B cell (primary cell): ENCODE measurements around the gene AFF3. TPM values are rescaled to one million over a fixed set of nuclear protein-coding genes. Genes with fewer than 3 reads are reported as not detected.

Experiments
- ATAC-seq: fragments of 200-7000 bp; cut with Tn5 transposase; one replicate; pipeline ENCODE4 v1.10.0; 2021; ENCODE audit warnings: low read depth, mild to moderate bottlenecking, moderate number of reproducible peaks, moderate library complexity
- CTCF ChIA-PET: fragments of 350-600 bp; sonication (Branson Sonifier 250); formaldehyde crosslinking; loops from one replicate; lab custom pipeline; 2021; ENCODE audit warnings: antibody characterized with exemption, inconsistent platforms; lab: Charles Lee
- POLR2A ChIA-PET: fragments of 350-600 bp; sonication (Branson Sonifier 250); formaldehyde crosslinking; loops from one replicate; lab custom pipeline; 2021; ENCODE audit warnings: antibody characterized with exemption; lab: Charles Lee
- DNase-seq: peaks from one replicate; pipeline ENCODE4 v3.0.0; 2013
- H2AFZ ChIP-seq: 2 replicates; pipeline ENCODE4 v1.6.1; 2012; ENCODE audit warnings: mild to moderate bottlenecking, low read depth, low read length; ENCODE audit not compliant: insufficient read depth, poor library complexity, severe bottlenecking
- H3K27ac ChIP-seq, 2 donors: 1 replicate in 1 of 2; 2 replicates in 1 of 2; pipeline ENCODE4 v1.5.1; 2012 to 2013; ENCODE audit warnings: low read length in 2 of 2, mild to moderate bottlenecking in 2 of 2, moderate library complexity in 1 of 2
- H3K27me3 ChIP-seq, 4 experiments: fragments of 200-600 bp in 1 of 4; sonication (generic) in 1 of 4; replicated peaks in 1 of 4; 1 replicate in 2 of 4; 2 replicates in 2 of 4; pipeline versions ENCODE4 v1.6.1 to v1.7.0; 2013 to 2016; ENCODE audit warnings: low read length in 3 of 4, mild to moderate bottlenecking in 2 of 4, mixed read lengths in 1 of 4, moderate library complexity in 1 of 4; ENCODE audit not compliant: insufficient read depth in 4 of 4, control insufficient read depth in 3 of 4; ENCODE audit errors: control extremely low read depth in 1 of 4
- H3K36me3 ChIP-seq, 2 experiments: replicated peaks in 1 of 2; 1 replicate in 1 of 2; 2 replicates in 1 of 2; pipeline versions ENCODE4 v1.6.1 to v1.7.1; 2013; ENCODE audit warnings: low read length in 1 of 2; ENCODE audit not compliant: insufficient read depth in 2 of 2, control insufficient read depth in 1 of 2; ENCODE audit errors: control extremely low read depth in 1 of 2, extremely low read depth in 1 of 2
- H3K4me1 ChIP-seq, 2 donors: fragments of 200-600 bp in 1 of 2; sonication (generic) in 1 of 2; 1 replicate in 1 of 2; 2 replicates in 1 of 2; pipeline versions ENCODE4 v1.5.1 to v1.6.1; 2013 to 2017; ENCODE audit warnings: low read length in 2 of 2; ENCODE audit not compliant: control insufficient read depth in 2 of 2, insufficient read depth in 2 of 2
- H3K4me2 ChIP-seq: replicated peaks from 2 replicates; pipeline ENCODE3; 2012; ENCODE audit warnings: mild to moderate bottlenecking, low read depth, low read length; ENCODE audit not compliant: poor library complexity, severe bottlenecking
- H3K4me3 ChIP-seq, 5 experiments: fragments of 200-600 bp in 1 of 5; sonication (generic) in 1 of 5; 1 replicate in 3 of 5; 2 replicates in 2 of 5; pipeline versions ENCODE4 v1.5.1 to v1.7.0; 2011 to 2016; ENCODE audit warnings: low read length in 4 of 5, mild to moderate bottlenecking in 4 of 5, low read depth in 2 of 5, control low read depth in 1 of 5, moderate library complexity in 1 of 5; ENCODE audit not compliant: insufficient read depth in 1 of 5; ENCODE audit errors: control extremely low read depth in 1 of 5, extremely low read depth in 1 of 5
- H3K79me2 ChIP-seq: fragments of 200-600 bp; sonication (generic); one replicate; pipeline ENCODE4 v1.6.0; 2016; ENCODE audit warnings: low read length; ENCODE audit not compliant: control insufficient read depth, insufficient read depth
- H3K9ac ChIP-seq: fragments of 200-600 bp; sonication (generic); 2 replicates; pipeline ENCODE4 v1.6.1; 2017; ENCODE audit warnings: mild to moderate bottlenecking, low read length, moderate library complexity
- H3K9me3 ChIP-seq, 3 donors: one replicate each; pipeline versions ENCODE4 v1.6.1 to v1.7.1; 2013; ENCODE audit warnings: low read length in 2 of 3; ENCODE audit not compliant: control insufficient read depth in 2 of 3, insufficient read depth in 1 of 3; ENCODE audit errors: control extremely low read depth in 1 of 3
- H4K20me1 ChIP-seq: 2 replicates; pipeline ENCODE4 v1.6.0; 2012; ENCODE audit warnings: mild to moderate bottlenecking, low read length; ENCODE audit not compliant: insufficient read depth, control insufficient read depth, poor library complexity, severe bottlenecking
- H3K27ac Mint-ChIP-seq: one replicate; pipeline ENCODE4 v1.8.0; 2021; ENCODE audit warnings: mixed read lengths
- H3K27me3 Mint-ChIP-seq: one replicate; pipeline ENCODE4 v1.8.0; 2021; ENCODE audit warnings: mixed read lengths
- H3K4me1 Mint-ChIP-seq: one replicate; pipeline ENCODE4 v1.8.0; 2021; ENCODE audit warnings: mixed read lengths
- H3K4me3 Mint-ChIP-seq: one replicate; pipeline ENCODE4 v1.8.0; 2021; ENCODE audit warnings: mixed read lengths
- H3K9me3 Mint-ChIP-seq: one replicate; pipeline ENCODE4 v1.8.0; 2022; ENCODE audit warnings: mixed read lengths; ENCODE audit not compliant: insufficient read depth
- CTCF ChIP-seq: fragments of 200-600 bp; IDR thresholded peaks from one replicate; pipeline ENCODE4 v1.8.0; 2022; ENCODE audit warnings: antibody characterized with exemption, mild to moderate bottlenecking
- EZH2 ChIP-seq: IDR thresholded peaks from 2 replicates; pipeline ENCODE4 v1.6.1; 2012; ENCODE audit warnings: borderline replicate concordance, low read depth, mild to moderate bottlenecking, moderate library complexity, low read length; ENCODE audit not compliant: insufficient read depth, poor library complexity, severe bottlenecking
- WGBS: methylation state at CpG from one replicate; pipeline ENCODE4 v1.1.5; 2013; ENCODE audit warnings: missing lambda C conversion rate; ENCODE audit not compliant: insufficient coverage; 5-methylcytosine and 5-hydroxymethylcytosine counted together
- intact Hi-C: fragments of 100-400 bp; cut with micrococcal nuclease; formaldehyde crosslinking; loops from one replicate; pipeline ENCODE4 v1.10.0; 2022
- polyA plus RNA-seq: library from polyadenylated mRNA; depleted of rRNA; stranded (reverse); fragments of >200 nt; gene quantifications from 2 replicates; pipeline ENCODE4 v1.2.3, GENCODE V29; 2012
- total RNA-seq, 2 donors: library from RNA; stranded (reverse); fragments of 120-200 nt in 1 of 2; gene quantifications; 1 replicate in 1 of 2; 2 replicates in 1 of 2; pipeline versions ENCODE4 v1.2.3 to v1.2.4, GENCODE V29; 2013 to 2022

The AFF3 gene
- total and polyA plus RNA-seq, 2 donors (not counting 1 experiment from before 2014, with no cell fraction given) = 117 to 830 TPM

GRCh38 chr2:99805930-99806476 lies 336.4 kb downstream of the AFF3 start:
- Histone ChIP-seq H4K20me1 (peaks cover 86% of the 10 kb centered on the region), H3K9me3 (peaks cover 0 to 2% (median 0%) of the 10 kb centered on the region in 3 donors), H3K4me2 (no peak overlapping the region), H3K4me3 (no peak overlapping the region), H3K27ac (no peak overlapping the region), H2AFZ (no peak overlapping the region), H3K36me3 (peaks cover 2 to 21% of the 10 kb centered on the region in 2 experiments), H3K79me2 (peaks cover 80% of the 10 kb centered on the region), H3K9ac (no peak overlapping the region), H3K27me3 (no peaks in the 10 kb centered on the region), H3K4me1 (peaks cover 14 to 29% of the 10 kb centered on the region in 2 donors)
- H3K27ac Mint-ChIP-seq = no peak overlapping the region
- DNase-seq (no peak), ATAC-seq (no peak)
- no peak overlapping the region for H3K4me3 Mint-ChIP-seq
- peaks cover 59% of the 10 kb centered on the region for H3K4me1 Mint-ChIP-seq
- H3K27me3 Mint-ChIP-seq = no peaks in the 10 kb centered on the region
- H3K9me3 Mint-ChIP-seq = no peaks in the 10 kb centered on the region
- ChIA-PET POLR2A (no interaction called here), CTCF (no interaction called here)
- intact Hi-C loops = no loop called here
- 100% methylated on average over 2 of the region's 5 CpGs for WGBS
- no peak for TF ChIP-seq CTCF
- no peak for TF ChIP-seq EZH2

- DNase-seq (no peak), ATAC-seq (no peak)
- H3K27ac ChIP-seq = no peak overlapping the region
- H3K9ac ChIP-seq = no peak overlapping the region
- intact Hi-C loops = no loop called here
- CTCF ChIA-PET = no interaction called here
- no peaks in the 10 kb centered on the region for H3K27me3 Mint-ChIP-seq
- POLR2A ChIA-PET = no interaction called here
- H4K20me1 ChIP-seq = peaks cover 74% of the 10 kb centered on the region
- H3K4me1 ChIP-seq = peaks cover 14 to 29% of the 10 kb centered on the region in 2 donors
- WGBS = 83% methylated on average over 1 of the region's 1 CpG
- H3K4me3 Mint-ChIP-seq = no peak overlapping the region
- no peak overlapping the region for H3K4me2 ChIP-seq
- TF ChIP-seq EZH2 (no peak), CTCF (no peak)
- H3K4me3 ChIP-seq = no peak overlapping the region
- no peaks in the 10 kb centered on the region for H3K9me3 Mint-ChIP-seq
- H3K4me1 Mint-ChIP-seq = peaks cover 64% of the 10 kb centered on the region
- no peaks in the 10 kb centered on the region for H3K27me3 ChIP-seq
- H3K79me2 ChIP-seq = peaks cover 82% of the 10 kb centered on the region
- peaks cover 4 to 18% of the 10 kb centered on the region in 2 experiments for H3K36me3 ChIP-seq
- H3K27ac Mint-ChIP-seq = no peak overlapping the region
- peaks cover 0 to 2% (median 0%) of the 10 kb centered on the region in 3 donors for H3K9me3 ChIP-seq
- no peak overlapping the region for H2AFZ ChIP-seq
Measured at GRCh38 chr2:99803846-99804245, 338.5 kb downstream of the AFF3 start.
